Gastrocnemius medialis (tissue), 4 donors: Measurements from ENCODE around the gene ADIPOR2.

Experiments used
- CTCF ChIP-seq, 5 experiments: fragments of 450-650 bp in 3 of 5; fragments of 200-600 bp in 2 of 5; sonication (generic) in 2 of 5; IDR thresholded peaks in 4 of 5; conservative IDR thresholded peaks in 1 of 5; 1 replicate in 4 of 5; 2 replicates in 1 of 5; pipeline ENCODE4 v1.5.1; 2016 to 2019; ENCODE audit warnings: antibody characterized with exemption in 5 of 5, mild to moderate bottlenecking in 3 of 5, moderate library complexity in 3 of 5
- POLR2A ChIP-seq, 2 donors: fragments of 450-650 bp; IDR thresholded peaks; one replicate each; pipeline ENCODE4 v1.6.1; 2017; ENCODE audit warnings: antibody characterized with exemption in 2 of 2, mild to moderate bottlenecking in 2 of 2, moderate library complexity in 2 of 2

- no peak for TF ChIP-seq CTCF (IDR thresholded peaks at IDR 0.05 in 4 of 5, conservative IDR thresholded peaks at IDR 0.05 in 1 of 5)
- TF ChIP-seq POLR2A (IDR thresholded peaks at IDR 0.05), result no peak
These were observed 120.5 kb downstream of the ADIPOR2 start for GRCh38 chr12:1811281-1811947.
